Activated naive CD8-positive, alpha-beta T cell treated with anti-CD3 and anti-CD28 coated beads, Interleukin-2, amount 50 U/mL, for 24 hours (primary cell): ENCODE measurements around the gene CSNK1D.

Experiments used
- ATAC-seq: fragments of 150-1000 bp; cut with Tn5 transposase; one replicate; pipeline ENCODE4 v1.10.0; 2021
- DNase-seq: peaks from one replicate; pipeline ENCODE4 v3.0.0; 2021
- H3K27ac Mint-ChIP-seq: one replicate; pipeline ENCODE4 v1.8.0; 2021; ENCODE audit warnings: mild to moderate bottlenecking, mixed read lengths
- H3K27me3 Mint-ChIP-seq: one replicate; pipeline ENCODE4 v1.8.0; 2021; ENCODE audit warnings: mixed read lengths
- H3K36me3 Mint-ChIP-seq: one replicate; pipeline ENCODE4 v1.8.0; 2021; ENCODE audit warnings: low read depth, mixed read lengths
- H3K4me1 Mint-ChIP-seq: one replicate; pipeline ENCODE4 v1.8.0; 2021; ENCODE audit warnings: mixed read lengths
- H3K4me3 Mint-ChIP-seq: one replicate; pipeline ENCODE4 v1.8.0; 2021; ENCODE audit warnings: mild to moderate bottlenecking, moderate library complexity, mixed read lengths
- H3K9me3 Mint-ChIP-seq: one replicate; pipeline ENCODE4 v1.8.0; 2021; ENCODE audit warnings: mixed read lengths

Gene CSNK1D

DNA sequence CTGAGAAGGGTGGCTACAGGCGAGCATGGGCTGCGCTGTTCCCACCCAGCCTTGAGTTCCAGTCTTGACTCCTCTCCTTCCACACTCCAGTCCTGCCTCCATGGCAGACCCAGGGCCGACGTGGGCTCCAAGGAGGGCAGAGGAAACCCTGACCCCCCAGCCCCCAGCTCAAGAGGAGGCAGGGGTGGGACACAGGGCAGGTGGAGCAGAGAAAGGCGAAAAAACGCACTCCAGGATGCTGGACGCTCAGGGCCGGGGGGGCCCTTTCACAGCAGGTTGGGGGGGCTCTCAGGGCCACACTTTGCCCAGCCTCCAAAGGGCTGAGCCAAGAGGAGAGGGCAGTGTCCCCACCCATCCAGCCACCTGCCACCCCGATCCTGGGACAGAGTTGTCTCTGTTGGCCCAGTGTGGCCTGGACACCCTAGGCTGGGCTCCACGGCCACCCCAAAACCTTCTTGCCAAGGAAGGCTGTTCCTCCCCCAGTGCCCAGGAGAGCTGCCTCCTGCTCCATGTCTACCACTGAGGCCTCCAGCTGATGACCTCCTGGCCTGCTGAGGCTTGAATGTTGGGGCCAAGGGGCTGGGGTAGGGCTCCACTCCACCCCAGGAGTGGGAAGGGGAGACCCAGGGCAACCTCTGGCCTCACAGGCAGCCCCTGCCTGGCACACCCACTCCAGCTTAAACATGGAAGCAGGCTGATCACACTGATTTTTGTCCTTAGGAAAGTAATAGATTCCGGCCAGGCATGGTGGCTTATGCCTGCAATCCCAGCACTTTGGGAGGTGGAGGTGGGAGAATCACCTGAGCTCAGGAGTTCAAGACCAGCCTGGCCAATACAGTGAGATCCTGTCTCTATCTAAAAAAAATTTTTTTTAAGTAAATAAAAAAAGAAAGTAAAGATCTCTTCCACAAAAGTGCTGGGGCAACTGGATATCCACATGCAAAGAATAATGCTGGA is 53.5 kb downstream of the CSNK1D start:
- no peaks in the 10 kb centered on the region for H3K9me3 Mint-ChIP-seq

DNA sequence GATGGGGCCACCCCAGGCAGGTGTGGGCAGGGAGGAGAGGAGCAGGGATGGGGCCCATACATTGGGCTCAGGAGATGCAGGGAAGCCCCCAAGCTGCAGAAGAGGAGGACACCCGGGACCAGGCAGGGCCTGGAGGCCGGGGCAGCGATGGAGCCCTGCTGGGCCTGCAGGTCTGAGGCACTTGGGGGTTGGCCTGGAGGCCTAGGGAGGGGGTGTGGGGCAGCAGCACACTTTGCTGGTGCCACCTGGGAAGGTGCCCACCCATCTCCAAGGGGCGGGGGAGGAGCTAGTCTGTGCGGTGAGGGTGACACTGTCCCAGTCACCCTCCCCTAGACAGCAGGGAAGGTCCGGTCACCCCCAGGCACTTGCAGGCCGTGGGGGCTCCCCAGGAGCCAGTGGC is 54.4 kb downstream of the CSNK1D start:
- no peaks in the 10 kb centered on the region for H3K27me3 Mint-ChIP-seq
- ATAC-seq (no peak), DNase-seq (no peak)
- no peaks in the 10 kb centered on the region for H3K9me3 Mint-ChIP-seq
- H3K27ac Mint-ChIP-seq = no peak overlapping the region
- H3K36me3 Mint-ChIP-seq = no peaks in the 10 kb centered on the region
- peaks cover 24% of the 10 kb centered on the region for H3K4me1 Mint-ChIP-seq
- H3K4me3 Mint-ChIP-seq = no peak overlapping the region

More for the DNA sequence above, 53.5 kb downstream of the CSNK1D start:
- Mint-ChIP-seq H3K4me1 (peaks cover 16% of the 10 kb centered on the region), H3K27me3 (no peaks in the 10 kb centered on the region), H3K27ac (no peak overlapping the region), H3K4me3 (no peak overlapping the region), H3K36me3 (no peaks in the 10 kb centered on the region)
- ATAC-seq (no peak), DNase-seq (no peak)

- Mint-ChIP-seq H3K9me3 (no peaks in the 10 kb centered on the region), H3K27ac (no peak overlapping the region), H3K27me3 (no peaks in the 10 kb centered on the region), H3K4me3 (no peak overlapping the region), H3K4me1 (peaks cover 26% of the 10 kb centered on the region), H3K36me3 (no peaks in the 10 kb centered on the region)
- DNase-seq (no peak), ATAC-seq (no peak)
Measured at GRCh38 chr17:82218349-82219075, 55.0 kb downstream of the CSNK1D start.

DNA sequence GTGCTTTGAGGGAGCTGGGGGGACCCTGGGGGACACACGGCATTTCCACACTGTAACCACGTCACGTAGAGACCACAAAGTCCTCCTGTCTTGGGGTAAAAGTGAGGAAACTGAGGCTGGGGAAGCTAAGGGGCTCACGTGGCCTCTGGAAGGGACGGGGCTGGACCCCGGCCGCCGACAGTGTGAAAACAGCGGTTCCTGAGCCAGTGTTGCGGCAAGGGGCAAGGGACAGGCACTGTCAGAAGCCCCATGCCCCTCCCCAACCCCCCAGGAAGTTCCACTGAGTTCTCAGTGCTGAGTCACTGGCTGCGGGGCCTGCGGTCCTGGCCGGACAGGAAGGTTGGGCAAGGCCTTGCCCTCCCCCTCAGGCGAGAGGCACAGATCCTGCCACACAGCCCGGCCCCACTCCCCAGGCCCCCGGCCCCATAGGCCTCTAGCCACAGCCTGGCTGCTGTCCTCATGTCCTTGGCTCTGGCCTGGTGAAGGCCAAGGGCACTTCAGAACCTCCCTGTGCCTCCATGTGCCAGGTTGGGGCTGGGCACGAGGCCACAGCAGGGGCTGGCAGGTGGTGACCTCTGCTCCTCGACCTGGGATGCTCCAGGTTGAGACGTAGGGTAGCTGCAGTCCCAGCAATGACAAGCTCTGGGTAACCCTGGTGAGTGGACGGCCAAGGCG is 55.8 kb downstream of the CSNK1D start:
- no peaks in the 10 kb centered on the region for H3K27me3 Mint-ChIP-seq
- no peak overlapping the region for H3K4me3 Mint-ChIP-seq
- DNase-seq = no peak
- no peaks in the 10 kb centered on the region for H3K36me3 Mint-ChIP-seq
- H3K9me3 Mint-ChIP-seq = no peaks in the 10 kb centered on the region
- ATAC-seq = no peak
- H3K4me1 Mint-ChIP-seq = peaks cover 27% of the 10 kb centered on the region
- no peak overlapping the region for H3K27ac Mint-ChIP-seq

GRCh38 chr17:82217120-82217529 is 56.4 kb downstream of the CSNK1D start:
- Mint-ChIP-seq H3K4me3 (no peak overlapping the region), H3K9me3 (no peaks in the 10 kb centered on the region), H3K36me3 (no peaks in the 10 kb centered on the region), H3K4me1 (peaks cover 27% of the 10 kb centered on the region), H3K27me3 (no peaks in the 10 kb centered on the region), H3K27ac (no peak overlapping the region)
- DNase-seq (no peak), ATAC-seq (no peak)

DNA sequence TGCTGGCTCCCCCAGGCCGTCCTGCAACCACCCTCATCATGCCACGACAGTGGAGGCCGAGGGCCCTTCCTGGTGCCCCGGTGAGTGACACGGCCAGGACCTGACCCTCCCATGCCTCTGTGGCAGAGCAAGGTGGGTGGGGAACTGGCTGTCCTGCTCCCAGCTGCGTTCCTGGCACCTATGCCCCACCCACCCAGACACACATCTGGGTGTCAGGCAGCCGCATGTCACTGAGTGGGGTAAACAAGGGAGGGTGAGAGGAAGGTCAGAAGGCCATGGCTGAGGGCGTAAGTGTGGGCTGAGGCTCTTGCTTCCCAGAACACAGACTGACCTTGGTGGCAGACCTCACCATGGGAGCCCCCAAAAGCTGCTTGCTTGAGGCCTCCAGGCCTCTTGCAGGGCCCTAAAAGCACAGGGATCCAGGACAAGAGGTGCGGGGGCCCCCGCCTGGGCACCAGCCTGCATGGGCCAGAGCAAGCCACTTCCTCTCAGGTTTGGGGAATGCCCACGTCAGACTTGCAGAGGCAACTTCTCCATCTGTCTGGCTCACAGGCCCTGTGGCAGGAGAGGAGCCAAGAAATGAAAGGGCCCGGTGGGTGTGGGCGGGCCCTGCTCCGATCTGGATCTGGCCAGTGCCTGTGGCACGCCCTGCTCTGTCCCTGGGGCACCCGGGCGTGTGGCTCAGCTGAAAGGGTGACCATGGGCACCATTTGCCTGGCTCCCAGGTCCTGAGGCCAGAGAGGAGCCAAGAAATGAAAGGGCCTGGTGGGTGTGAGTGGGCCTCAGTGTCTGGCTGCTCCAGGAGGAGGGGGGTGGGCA is 57.0 kb downstream of the CSNK1D start:
- Mint-ChIP-seq H3K4me1 (peaks cover 32% of the 10 kb centered on the region), H3K27ac (no peak overlapping the region), H3K27me3 (no peaks in the 10 kb centered on the region), H3K36me3 (no peaks in the 10 kb centered on the region), H3K9me3 (no peaks in the 10 kb centered on the region), H3K4me3 (no peak overlapping the region)
- ATAC-seq (peak; percentile 53), DNase-seq (peak; percentile 63)

DNA sequence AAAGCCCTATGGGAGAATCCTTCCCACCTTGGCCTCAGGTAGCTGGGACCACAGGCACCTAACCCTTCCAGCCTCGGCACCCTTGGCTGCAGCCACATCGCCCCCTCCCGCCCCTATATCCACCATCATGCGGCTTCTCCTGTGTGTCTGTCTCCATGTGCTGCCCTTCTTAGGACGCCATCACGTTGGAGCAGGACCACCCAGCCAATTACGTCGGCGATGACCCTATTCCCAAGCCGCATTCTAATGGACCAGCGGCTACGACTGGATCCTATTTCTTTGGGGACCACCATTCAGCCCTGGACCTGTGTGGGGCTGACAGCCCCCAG is 57.6 kb downstream of the CSNK1D start:
- Mint-ChIP-seq H3K4me1 (peaks cover 38% of the 10 kb centered on the region), H3K27ac (no peak overlapping the region), H3K9me3 (no peaks in the 10 kb centered on the region), H3K36me3 (no peaks in the 10 kb centered on the region), H3K27me3 (no peaks in the 10 kb centered on the region), H3K4me3 (no peak overlapping the region)
- no peak for DNase-seq
- ATAC-seq = no peak

GRCh38 chr17:82215095-82215971 is 58.2 kb downstream of the CSNK1D start:
- Mint-ChIP-seq H3K4me3 (no peak overlapping the region), H3K36me3 (no peaks in the 10 kb centered on the region), H3K9me3 (no peaks in the 10 kb centered on the region), H3K4me1 (peaks cover 38% of the 10 kb centered on the region), H3K27ac (peak overlapping the region; percentile 31), H3K27me3 (no peaks in the 10 kb centered on the region)
- peak; percentile 26 for DNase-seq
- no peak for ATAC-seq

DNA sequence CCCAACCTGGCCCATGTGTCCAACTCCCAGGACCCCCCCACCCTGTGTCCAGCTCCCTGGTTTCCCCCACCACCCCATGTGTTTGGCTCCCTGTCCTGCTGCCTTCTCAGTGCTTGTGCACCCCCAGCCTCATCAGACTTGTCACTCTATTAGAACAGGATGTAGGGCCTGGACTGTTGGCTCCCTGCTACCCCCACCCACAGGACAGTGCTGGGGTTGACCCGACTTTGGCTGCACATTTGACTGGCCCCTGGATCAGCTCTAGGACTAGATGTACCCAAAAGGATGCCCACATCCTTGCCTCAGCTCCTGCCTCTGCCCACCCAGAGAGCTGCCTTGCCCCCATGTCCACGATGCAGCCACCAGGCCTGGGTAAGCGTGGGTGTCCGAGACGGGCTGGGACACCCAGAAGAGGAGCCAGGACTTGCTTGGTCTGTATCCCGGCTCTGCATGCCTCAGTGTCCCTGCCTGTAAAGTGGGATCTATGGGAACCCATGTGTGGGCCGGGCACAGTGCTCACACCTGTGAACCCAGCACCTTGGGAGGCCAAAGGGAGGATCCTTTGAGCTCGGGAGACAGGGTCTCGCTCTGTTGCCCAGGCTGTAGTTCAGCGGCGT is 59.4 kb downstream of the CSNK1D start:
- no peak overlapping the region for H3K27ac Mint-ChIP-seq
- DNase-seq (no peak), ATAC-seq (no peak)
- peak overlapping the region; percentile 21 for H3K4me3 Mint-ChIP-seq
- H3K9me3 Mint-ChIP-seq = no peaks in the 10 kb centered on the region
- no peaks in the 10 kb centered on the region for H3K27me3 Mint-ChIP-seq
- H3K36me3 Mint-ChIP-seq = no peaks in the 10 kb centered on the region
- H3K4me1 Mint-ChIP-seq = peaks cover 40% of the 10 kb centered on the region

DNA sequence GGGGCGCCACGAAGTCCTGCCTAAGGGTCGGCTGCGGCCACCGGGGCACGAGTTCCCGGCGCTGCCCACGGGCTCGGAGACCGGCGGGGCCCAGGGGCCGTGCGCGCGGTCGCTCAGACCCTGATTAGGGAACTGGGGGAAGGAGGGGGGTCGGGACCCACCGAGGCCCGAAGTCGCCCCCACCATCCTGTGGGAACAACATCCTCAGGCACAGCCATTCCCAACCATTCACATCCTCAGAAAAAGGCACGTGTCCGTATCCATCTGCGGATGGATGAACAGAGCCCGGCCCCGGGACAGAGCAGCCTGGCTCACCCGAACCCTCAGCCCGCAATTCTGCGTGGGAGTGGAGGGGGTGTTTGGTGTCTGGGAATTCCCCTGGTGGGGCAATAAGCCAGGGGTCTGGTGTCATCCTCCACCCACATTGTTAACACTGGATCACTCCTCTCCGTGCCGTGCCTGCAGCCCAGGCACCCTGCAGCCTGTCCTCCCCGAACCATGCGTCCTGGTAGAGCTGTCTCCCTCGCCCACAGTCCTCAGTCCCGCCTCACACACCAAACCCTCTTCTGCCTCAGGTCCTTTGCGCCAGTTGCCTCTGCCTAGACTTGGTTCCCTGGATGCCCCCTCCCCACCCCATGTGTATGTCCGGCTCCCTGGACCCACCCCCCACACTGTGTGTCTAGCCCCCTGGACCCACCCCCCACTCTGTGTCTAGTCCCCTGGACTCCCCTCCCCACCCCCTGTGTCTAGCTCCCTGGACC is 60.1 kb downstream of the CSNK1D start:
- Mint-ChIP-seq H3K36me3 (no peaks in the 10 kb centered on the region), H3K27ac (peak overlapping the region; percentile 89), H3K9me3 (no peaks in the 10 kb centered on the region), H3K27me3 (no peaks in the 10 kb centered on the region), H3K4me3 (peak overlapping the region; percentile 82), H3K4me1 (peaks cover 45% of the 10 kb centered on the region)
- peak; percentile 70 for DNase-seq
- ATAC-seq = peak; percentile 45

DNA sequence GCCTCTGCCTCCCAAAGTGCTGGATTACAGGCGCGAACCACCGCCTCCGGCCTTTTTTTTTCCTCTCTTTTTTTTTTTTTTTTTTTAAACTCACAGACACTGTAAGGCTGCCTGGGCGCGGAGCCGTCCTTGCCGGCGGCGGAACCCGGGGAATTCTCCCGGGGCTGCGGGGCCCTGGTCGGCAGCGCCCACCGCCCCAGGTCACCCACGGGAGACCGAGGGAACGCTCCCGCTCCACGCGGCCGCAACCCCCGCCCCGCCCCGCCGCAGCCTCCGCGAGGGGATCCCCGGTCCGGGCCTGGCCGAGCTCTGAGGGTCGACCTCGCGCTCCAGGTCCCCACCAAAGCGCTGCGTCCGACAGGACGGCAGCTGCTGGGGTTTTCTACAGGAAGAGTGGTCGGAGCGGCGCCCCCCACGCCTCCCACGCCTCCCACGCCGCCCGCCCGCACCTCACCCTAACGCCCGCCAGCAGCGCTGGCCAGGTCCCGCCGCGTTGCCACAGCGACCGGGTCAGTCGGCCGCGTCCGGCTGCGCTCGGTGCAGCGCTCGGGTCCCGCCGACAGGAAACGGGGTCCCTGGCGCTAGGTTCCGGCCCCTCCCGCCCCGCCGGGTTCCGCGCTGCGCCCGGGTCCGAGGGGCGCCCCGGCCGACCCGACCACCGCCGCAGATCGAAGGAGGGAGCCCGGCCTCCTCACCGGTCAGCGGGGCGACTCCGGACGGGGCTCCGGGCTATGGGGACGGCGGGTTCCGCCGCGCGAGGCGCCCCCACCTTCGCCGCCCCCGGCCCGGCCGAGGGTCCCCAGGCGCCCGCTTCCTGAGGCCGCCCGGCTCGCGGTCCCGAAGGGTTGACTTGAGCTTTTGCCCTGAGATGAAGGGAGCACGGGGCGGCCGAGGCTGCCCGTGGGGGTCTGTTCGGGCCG is 60.9 kb downstream of the CSNK1D start, which contains the start of gene CCDC57:
Gene CCDC57, minus strand, starts transcription at position 512 of the 920 bp plus-strand sequence. CDS start 10,898 bp downstream, outside the sequence.
- peak; percentile 84 for DNase-seq
- Mint-ChIP-seq H3K27me3 (no peaks in the 10 kb centered on the region), H3K4me1 (peaks cover 45% of the 10 kb centered on the region), H3K36me3 (peaks cover under 1% of the 10 kb centered on the region), H3K4me3 (peak within 1 kb of the TSS; percentile 82), H3K9me3 (no peaks in the 10 kb centered on the region), H3K27ac (peak within 1 kb of the TSS; percentile 89)
- ATAC-seq = peak; percentile 78
